PFSK-1 (cell line): ENCODE data around the gene MTRF1L.

Source experiments
- POLR2AphosphoS5 ChIP-seq: IDR thresholded peaks from 2 replicates; pipeline ENCODE4 v1.6.1; 2012; ENCODE audit warnings: low read depth, mild to moderate bottlenecking, control low read depth, low read length, moderate library complexity
- TAF1 ChIP-seq: IDR thresholded peaks from 2 replicates; pipeline ENCODE4 v1.6.1; 2012; ENCODE audit warnings: low read length, control low read depth, borderline replicate concordance; ENCODE audit not compliant: insufficient read depth

DNA sequence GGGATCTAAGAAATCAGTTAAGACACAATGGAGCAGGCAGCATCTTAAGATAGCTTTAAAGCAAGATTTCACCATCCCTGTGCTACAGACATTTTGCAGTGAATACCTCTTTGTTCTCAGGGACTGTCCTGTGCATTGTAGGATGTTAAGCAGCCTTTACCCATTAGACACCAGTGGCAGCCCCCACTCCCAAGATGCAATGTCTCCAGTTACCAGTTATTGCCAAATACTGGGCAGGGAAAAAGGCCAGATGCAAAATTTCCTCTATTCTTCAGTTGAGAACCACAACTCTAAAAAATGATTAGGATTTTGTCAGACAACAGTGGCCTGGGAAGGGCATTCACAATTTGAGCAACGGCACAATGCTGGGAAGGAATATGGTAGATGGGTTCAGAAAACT, 25.8 kb downstream of the MTRF1L start:
- no peak for TF ChIP-seq TAF1
- no peak for TF ChIP-seq POLR2AphosphoS5
